KMS-11 (cell line): ENCODE data around the gene CEP57.

Experiments used
- H2AFZ ChIP-seq: fragments of 200-600 bp; sonication (generic); 2 replicates; pipeline ENCODE4 v1.6.1; 2016; ENCODE audit warnings: antibody characterized with exemption, mixed run types, low read depth
- H3K27ac ChIP-seq: fragments of 200-600 bp; sonication (generic); 2 replicates; pipeline ENCODE4 v1.6.1; 2016; ENCODE audit warnings: mild to moderate bottlenecking, mixed run types
- H3K27me3 ChIP-seq: fragments of 200-600 bp; sonication (generic); 2 replicates; pipeline ENCODE4 v1.6.1; 2017; ENCODE audit warnings: mild to moderate bottlenecking, low read depth, mixed run types, moderate library complexity; ENCODE audit not compliant: insufficient read depth
- H3K36me3 ChIP-seq: fragments of 200-600 bp; sonication (generic); 2 replicates; pipeline ENCODE4 v1.6.1; 2017; ENCODE audit warnings: mild to moderate bottlenecking, mixed run types; ENCODE audit not compliant: insufficient read depth
- H3K4me1 ChIP-seq: fragments of 200-600 bp; sonication (generic); 2 replicates; pipeline ENCODE4 v1.6.1; 2016; ENCODE audit warnings: mild to moderate bottlenecking, low read depth, mixed run types; ENCODE audit not compliant: poor library complexity, severe bottlenecking
- H3K4me2 ChIP-seq: fragments of 200-600 bp; sonication (generic); 2 replicates; pipeline ENCODE4 v1.7.0; 2016; ENCODE audit warnings: mild to moderate bottlenecking, mixed run types
- H3K4me3 ChIP-seq: fragments of 200-600 bp; sonication (generic); IDR thresholded peaks from 2 replicates; pipeline ENCODE4 v1.6.1; 2017; ENCODE audit warnings: low read depth, low read length, mixed read lengths; ENCODE audit not compliant: insufficient read depth
- H3K79me2 ChIP-seq: fragments of 200-600 bp; sonication (generic); 2 replicates; pipeline ENCODE4 v1.6.1; 2016; ENCODE audit warnings: low read depth, mixed run types; ENCODE audit not compliant: insufficient read depth
- H3K9ac ChIP-seq: fragments of 200-600 bp; sonication (generic); 2 replicates; pipeline ENCODE4 v1.6.1; 2016; ENCODE audit warnings: mild to moderate bottlenecking, mixed run types
- H4K20me1 ChIP-seq: fragments of 200-600 bp; sonication (generic); 2 replicates; pipeline ENCODE4 v1.6.1; 2016; ENCODE audit warnings: mild to moderate bottlenecking, mixed run types; ENCODE audit not compliant: insufficient read depth
- TF ChIP-seq, protein P1 (sequence below): fragments of 200-600 bp; sonication (generic); conservative IDR thresholded peaks from 2 replicates; pipeline ENCODE4 v1.6.1; 2017; ENCODE audit warnings: low read depth, mild to moderate bottlenecking, antibody characterized with exemption, low read length, moderate library complexity, mixed read lengths

CEP57 gene

GRCh38 chr11:95790123-95790932 lies at the start of gene CEP57:
Gene CEP57, plus strand, starts transcription at chr11:95790498. Its CDS starts 201 bp downstream, at chr11:95790699.
- Histone ChIP-seq H3K4me1 (peaks cover 20% of the 10 kb centered on the region), H4K20me1 (no peaks in the 10 kb centered on the region), H3K27me3 (no peaks in the 10 kb centered on the region), H3K27ac (peak within 1 kb of the TSS; percentile 99), H3K36me3 (peaks cover 3% of the 10 kb centered on the region; the same call in 1 of the 2 replicates), H3K4me3 (no peak within 1 kb of the TSS), H3K4me2 (peak within 1 kb of the TSS; percentile 82), H2AFZ (peak within 1 kb of the TSS; percentile 54), H3K9ac (peak within 1 kb of the TSS; percentile 91), H3K79me2 (peaks cover 49% of the 10 kb centered on the region)
- TF ChIP-seq, protein P1, sequence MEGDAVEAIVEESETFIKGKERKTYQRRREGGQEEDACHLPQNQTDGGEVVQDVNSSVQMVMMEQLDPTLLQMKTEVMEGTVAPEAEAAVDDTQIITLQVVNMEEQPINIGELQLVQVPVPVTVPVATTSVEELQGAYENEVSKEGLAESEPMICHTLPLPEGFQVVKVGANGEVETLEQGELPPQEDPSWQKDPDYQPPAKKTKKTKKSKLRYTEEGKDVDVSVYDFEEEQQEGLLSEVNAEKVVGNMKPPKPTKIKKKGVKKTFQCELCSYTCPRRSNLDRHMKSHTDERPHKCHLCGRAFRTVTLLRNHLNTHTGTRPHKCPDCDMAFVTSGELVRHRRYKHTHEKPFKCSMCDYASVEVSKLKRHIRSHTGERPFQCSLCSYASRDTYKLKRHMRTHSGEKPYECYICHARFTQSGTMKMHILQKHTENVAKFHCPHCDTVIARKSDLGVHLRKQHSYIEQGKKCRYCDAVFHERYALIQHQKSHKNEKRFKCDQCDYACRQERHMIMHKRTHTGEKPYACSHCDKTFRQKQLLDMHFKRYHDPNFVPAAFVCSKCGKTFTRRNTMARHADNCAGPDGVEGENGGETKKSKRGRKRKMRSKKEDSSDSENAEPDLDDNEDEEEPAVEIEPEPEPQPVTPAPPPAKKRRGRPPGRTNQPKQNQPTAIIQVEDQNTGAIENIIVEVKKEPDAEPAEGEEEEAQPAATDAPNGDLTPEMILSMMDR, result no peak

DNA sequence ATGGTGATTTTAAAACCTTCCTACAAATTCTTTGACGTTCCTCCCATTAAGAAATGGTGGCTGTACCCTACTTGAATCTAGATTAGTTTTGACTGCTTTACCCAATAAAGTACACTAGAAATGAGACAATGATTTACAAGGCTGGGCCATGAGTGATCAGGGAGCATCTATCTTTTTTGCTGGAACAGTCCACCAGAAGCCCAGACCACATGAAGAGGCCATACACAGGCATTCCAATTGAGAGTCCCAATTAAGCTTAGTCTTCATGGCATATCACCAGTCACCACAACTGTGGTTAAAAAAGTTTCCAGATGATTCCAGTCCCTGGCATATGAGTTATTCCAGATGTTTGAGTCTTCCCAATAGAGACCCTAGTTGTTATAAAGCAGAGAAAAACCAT lies 40.2 kb upstream of the CEP57 start:
- H3K27me3 ChIP-seq, result no peaks in the 10 kb centered on the region
- no peaks in the 10 kb centered on the region for H3K79me2 ChIP-seq
- no peak overlapping the region for H3K9ac ChIP-seq
- H2AFZ ChIP-seq, result no peak overlapping the region
- H4K20me1 ChIP-seq, result no peaks in the 10 kb centered on the region
- no peak overlapping the region for H3K4me2 ChIP-seq
- no peaks in the 10 kb centered on the region for H3K4me1 ChIP-seq
- TF ChIP-seq, protein P1, result no peak
- H3K27ac ChIP-seq, result no peak overlapping the region
- H3K36me3 ChIP-seq, result no peaks in the 10 kb centered on the region
- no peak overlapping the region for H3K4me3 ChIP-seq

GRCh38 chr11:95751515-95751914 lies 38.8 kb upstream of the CEP57 start:
- Histone ChIP-seq H3K27ac (no peak overlapping the region), H3K4me1 (no peaks in the 10 kb centered on the region), H3K27me3 (no peaks in the 10 kb centered on the region), H4K20me1 (no peaks in the 10 kb centered on the region), H3K9ac (no peak overlapping the region), H3K36me3 (no peaks in the 10 kb centered on the region), H3K4me2 (no peak overlapping the region), H2AFZ (no peak overlapping the region), H3K4me3 (no peak overlapping the region), H3K79me2 (no peaks in the 10 kb centered on the region)
- TF ChIP-seq, protein P1, result no peak

GRCh38 chr11:95760941-95761340 lies 29.4 kb upstream of the CEP57 start:
- Histone ChIP-seq H3K79me2 (no peaks in the 10 kb centered on the region), H2AFZ (no peak overlapping the region), H3K4me1 (no peaks in the 10 kb centered on the region), H3K27ac (no peak overlapping the region), H4K20me1 (no peaks in the 10 kb centered on the region), H3K27me3 (no peaks in the 10 kb centered on the region), H3K36me3 (no peaks in the 10 kb centered on the region), H3K4me2 (no peak overlapping the region), H3K4me3 (no peak overlapping the region), H3K9ac (no peak overlapping the region)
- TF ChIP-seq, protein P1, result no peak
